SK-N-SH (cell line): ENCODE measurements around the gene NUDCD3. TPM values are rescaled to one million over a fixed set of nuclear protein-coding genes. Genes with fewer than 3 reads are reported as not detected.

Experiments
- CTCF ChIA-PET: fragments of 300-600, 350-600 bp; formaldehyde crosslinking; extraction: SDS; loops from one replicate; lab custom pipeline; 2021; lab: Yijun Ruan, JAX
- POLR2A ChIA-PET: fragments of 350-600 bp; sonication (Branson Sonifier 250); formaldehyde crosslinking; extraction: SDS; loops from one replicate; lab custom pipeline; 2020; ENCODE audit warnings: antibody characterized with exemption, inconsistent platforms; lab: Yijun Ruan, JAX
- DNase-seq: peaks from one replicate; pipeline ENCODE4 v3.0.0; 2012
- H2AFZ ChIP-seq: fragments of 200-600 bp; sonication (generic); 2 replicates; pipeline ENCODE4 v1.8.1; 2016; ENCODE audit warnings: antibody characterized with exemption, mild to moderate bottlenecking, low read depth
- H3F3A ChIP-seq: fragments of 200-600 bp; sonication (generic); replicated peaks from 2 replicates; pipeline ENCODE3; 2016; ENCODE audit warnings: antibody characterized with exemption, mild to moderate bottlenecking; ENCODE audit not compliant: insufficient read depth
- H3K27ac ChIP-seq, 2 experiments: fragments of 200-500 bp in 1 of 2; fragments of 200-600 bp in 1 of 2; sonication (Bioruptor generic) in 1 of 2; sonication (generic), shearing (Covaris generic) in 1 of 2; 2 replicates each; pipeline versions ENCODE4 v1.5.1 to v1.6.1; 2014 to 2016; ENCODE audit warnings: low read depth in 2 of 2, inconsistent platforms in 1 of 2, low read length in 1 of 2, mild to moderate bottlenecking in 1 of 2, mixed read lengths in 1 of 2
- H3K27me3 ChIP-seq: fragments of 200-600 bp; sonication (generic), shearing (Covaris generic); 2 replicates; pipeline ENCODE4 v1.6.1; 2016; ENCODE audit warnings: mixed run types; ENCODE audit not compliant: insufficient read depth
- H3K36me3 ChIP-seq, 2 experiments: fragments of 200-500 bp in 1 of 2; fragments of 200-600 bp in 1 of 2; sonication (Bioruptor generic) in 1 of 2; sonication (generic) in 1 of 2; replicated peaks in 1 of 2; 2 replicates each; pipeline versions ENCODE3 to v1.5.1; 2014 to 2016; ENCODE audit warnings: low read length in 1 of 2, mild to moderate bottlenecking in 1 of 2; ENCODE audit not compliant: insufficient read depth in 2 of 2, control insufficient read depth in 1 of 2
- H3K4me1 ChIP-seq, 2 experiments: fragments of 200-500 bp in 1 of 2; fragments of 200-600 bp in 1 of 2; sonication (Bioruptor generic) in 1 of 2; sonication (generic), shearing (Covaris generic) in 1 of 2; 2 replicates each; pipeline versions ENCODE4 v1.5.1 to v1.6.1; 2014 to 2016; ENCODE audit warnings: low read depth in 1 of 2, low read length in 1 of 2, mixed run types in 1 of 2; ENCODE audit not compliant: insufficient read depth in 2 of 2, control insufficient read depth in 1 of 2
- H3K4me2 ChIP-seq: fragments of 200-600 bp; sonication (generic), shearing (Covaris generic); 2 replicates; pipeline ENCODE4 v1.6.1; 2017; ENCODE audit warnings: mixed run types
- H3K4me3 ChIP-seq, 2 experiments: fragments of 200-500 bp in 1 of 2; fragments of 200-600 bp in 1 of 2; sonication (Bioruptor generic) in 1 of 2; sonication (generic), shearing (Covaris generic) in 1 of 2; 2 replicates each; pipeline versions ENCODE4 v1.5.1 to v1.8.1; 2014 to 2016; ENCODE audit warnings: low read depth in 2 of 2, inconsistent platforms in 1 of 2, low read length in 1 of 2, mild to moderate bottlenecking in 1 of 2, mixed read lengths in 1 of 2, moderate library complexity in 1 of 2
- H3K79me2 ChIP-seq: fragments of 200-600 bp; sonication (generic); 2 replicates; pipeline ENCODE4 v1.8.1; 2017; ENCODE audit warnings: mild to moderate bottlenecking; ENCODE audit not compliant: insufficient read depth
- H3K9ac ChIP-seq: fragments of 200-600 bp; sonication (generic); 2 replicates; pipeline ENCODE4 v1.6.1; 2017; ENCODE audit warnings: mixed run types
- H3K9me2 ChIP-seq: fragments of 200-600 bp; sonication (generic); 2 replicates; pipeline ENCODE4 v1.6.1; 2017; ENCODE audit warnings: mixed run types
- H3K9me3 ChIP-seq: fragments of 200-600 bp; sonication (generic); 2 replicates; pipeline ENCODE4 v1.6.1; 2017; ENCODE audit warnings: mixed run types, mild to moderate bottlenecking, moderate library complexity
- H4K20me1 ChIP-seq: fragments of 200-600 bp; sonication (generic); 2 replicates; pipeline ENCODE4 v1.6.1; 2017; ENCODE audit warnings: mild to moderate bottlenecking, mixed run types; ENCODE audit not compliant: insufficient read depth
- CTCF ChIP-seq: fragments of 200-600 bp; sonication (generic); IDR thresholded peaks from 2 replicates; pipeline ENCODE4 v1.6.1; 2017; ENCODE audit warnings: antibody characterized with exemption, mild to moderate bottlenecking, moderate library complexity
- FOXJ3 ChIP-seq: sonication (generic); formaldehyde crosslinking; IDR thresholded peaks from 2 replicates; pipeline ENCODE4 v1.5.1; 2020; ENCODE audit warnings: mild to moderate bottlenecking, missing genetic modification reagents
- FOXM1 ChIP-seq: IDR thresholded peaks from 2 replicates; pipeline ENCODE4 v1.4.0; 2012; ENCODE audit warnings: low read depth, mild to moderate bottlenecking
- RAD21 ChIP-seq: IDR thresholded peaks from 2 replicates; pipeline ENCODE4 v1.6.1; 2012; ENCODE audit warnings: mild to moderate bottlenecking, low read length
- USF2 ChIP-seq: fragments of 150-350 bp; IDR thresholded peaks from 2 replicates; pipeline ENCODE4 v1.6.1; 2017; ENCODE audit warnings: antibody characterized with exemption, low read length, low read depth, borderline replicate concordance
- YY1 ChIP-seq: IDR thresholded peaks from 2 replicates; pipeline ENCODE4 v1.4.0; 2012; ENCODE audit warnings: low read depth, mild to moderate bottlenecking
- WGBS: methylation state at CpG from one replicate; pipeline ENCODE4 v1.1.6; 2017; ENCODE audit warnings: low lambda C conversion rate; 5-methylcytosine and 5-hydroxymethylcytosine counted together
- polyA plus RNA-seq, 3 experiments: library from polyadenylated mRNA; depleted of rRNA; stranded (reverse); fragments of >200 nt; gene quantifications; 2 replicates each; pipeline ENCODE4 v1.2.3, GENCODE V29; 2012

NUDCD3 gene
- polyA plus RNA-seq, 1 of the 3 experiments (the other 2 are of a cell fraction), result 66.0 TPM

- no peaks in the 10 kb centered on the region for H3K27me3 ChIP-seq
- H3K4me2 ChIP-seq, result no peak overlapping the region
- H3F3A ChIP-seq, result peaks cover 27% of the 10 kb centered on the region
- H3K4me3 ChIP-seq, result no peak overlapping the region
- peaks cover 13 to 42% of the 10 kb centered on the region in 2 experiments for H3K4me1 ChIP-seq
- peaks cover 31% of the 10 kb centered on the region for H4K20me1 ChIP-seq
- H3K9me2 ChIP-seq, result no peaks in the 10 kb centered on the region
- peaks cover 38 to 62% of the 10 kb centered on the region in 2 experiments for H3K36me3 ChIP-seq
- CTCF ChIA-PET, result interaction anchor here (0.7 to 1.3 kb wide), 2 partner anchors 9 to 224 kb away, joined by 3 to 4 read pairs; no protein-coding TSS in a partner anchor
- H3K27ac ChIP-seq, result peak overlapping the region in 1 of 2 experiments; percentile 44; a peak in 1 of 4 replicates
- H3K9me3 ChIP-seq, result no peaks in the 10 kb centered on the region
- no peak overlapping the region for H2AFZ ChIP-seq
- DNase-seq, result no peak
- no peak for TF ChIP-seq CTCF
- no peak for TF ChIP-seq FOXJ3
- peaks cover 100% of the 10 kb centered on the region for H3K79me2 ChIP-seq
- WGBS, result 92% methylated on average over 5 of the region's 5 CpGs
- POLR2A ChIA-PET, result no interaction called here
- no peak overlapping the region for H3K9ac ChIP-seq
Observed at GRCh38 chr7:44465490-44465889, 25.0 kb downstream of the NUDCD3 start.

GRCh38 chr7:44463169-44463808 lies 27.2 kb downstream of the NUDCD3 start:
- POLR2A ChIA-PET, result no interaction called here
- peaks cover 10% of the 10 kb centered on the region; the same call in 1 of the 2 replicates for H4K20me1 ChIP-seq

More at GRCh38 chr7:44463169-44463808, 27.2 kb downstream of the NUDCD3 start:
- TF ChIP-seq FOXM1 (no peak), CTCF (peak; percentile 56), RAD21 (no peak), USF2 (no peak), YY1 (no peak)
- Histone ChIP-seq H3K4me1 (peaks cover 2 to 28% of the 10 kb centered on the region in 2 experiments; a peak in 2 of 4 replicates), H3K4me3 (no peak overlapping the region), H3F3A (peaks cover 12% of the 10 kb centered on the region), H3K27me3 (no peaks in the 10 kb centered on the region), H3K9ac (no peak overlapping the region), H2AFZ (no peak overlapping the region), H3K4me2 (no peak overlapping the region), H3K27ac (no peak overlapping the region), H3K36me3 (peaks cover 42 to 48% of the 10 kb centered on the region in 2 experiments), H3K9me3 (no peaks in the 10 kb centered on the region), H3K79me2 (peaks cover 98% of the 10 kb centered on the region), H3K9me2 (no peaks in the 10 kb centered on the region)
- 94% methylated on average over 1 of the region's 1 CpG for WGBS
- DNase-seq, result no peak
- CTCF ChIA-PET, result interaction anchor here (0.9 to 2.1 kb wide), 10 partner anchors 8 to 222 kb away, joined by 3 to 10 read pairs (median 4); no protein-coding TSS in a partner anchor
